Stimulated activated CD8-positive, alpha-beta memory T cell treated with anti-CD3 and anti-CD28 coated beads, Interleukin-2, amount 100 ng/mL, for 48 hours (primary cell): Measurements from ENCODE around the gene TLCD3B.
A peak's percentile ranks its signal among the peaks of the same experiment; 100 is the strongest.

Experiments
- DNase-seq, 2 donors: peaks; one replicate each; pipeline ENCODE4 v3.0.0-alpha.2; 2020; ENCODE audit warnings: low read depth in 2 of 2

TLCD3B gene

DNA sequence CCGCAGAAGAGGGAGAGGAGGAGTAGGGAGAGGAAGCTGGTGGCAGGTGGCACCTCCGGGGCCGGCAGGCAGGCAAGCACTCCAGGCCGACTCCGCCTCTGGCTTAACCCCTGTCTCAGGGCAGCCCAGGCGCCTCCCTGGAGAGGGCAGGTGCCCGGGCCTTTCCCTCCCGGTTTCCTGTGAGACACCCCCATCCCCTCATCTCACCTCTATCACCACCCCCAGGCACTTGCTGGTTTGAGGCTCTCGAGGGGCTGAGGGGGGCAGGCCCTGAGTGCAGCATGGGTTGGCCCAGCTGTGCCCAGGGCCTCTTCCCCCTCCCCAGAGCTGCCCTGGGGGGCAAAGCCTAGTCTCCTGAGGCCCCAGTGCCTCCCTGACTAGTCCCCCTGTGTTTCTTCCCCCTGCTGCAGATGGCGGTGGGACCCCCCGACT is 26.2 kb downstream of the TLCD3B start:
- no peak for DNase-seq

GRCh38 chr16:30004424-30004776 is 26.7 kb downstream of the TLCD3B start:
- no peak for DNase-seq

- DNase-seq, result no peak
These were observed 27.2 kb downstream of the TLCD3B start for GRCh38 chr16:30003670-30004423.

- DNase-seq, result no peak
These were observed 28.3 kb downstream of the TLCD3B start for GRCh38 chr16:30002614-30003346.

GRCh38 chr16:30000735-30001631 is 30.1 kb downstream of the TLCD3B start:
- no peak for DNase-seq

DNA sequence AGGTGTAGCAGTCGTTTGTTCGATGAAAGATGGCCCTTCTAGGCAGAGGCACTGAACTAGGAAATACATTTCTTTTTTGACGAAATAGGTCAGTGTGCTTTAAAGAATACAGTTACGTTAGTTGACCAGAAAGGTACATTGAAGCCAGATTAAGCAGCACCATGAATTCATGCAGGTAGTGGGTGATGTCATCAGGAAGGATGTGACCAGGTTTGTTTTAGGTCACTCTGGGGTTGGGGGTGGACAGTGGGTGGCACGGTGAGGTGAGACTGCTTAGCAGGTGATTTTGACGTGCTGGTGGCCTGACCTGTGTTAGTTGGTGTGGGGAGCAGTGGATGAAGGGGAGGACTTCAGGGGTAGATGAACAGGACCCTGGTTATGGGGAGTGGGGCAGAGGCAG is 31.5 kb downstream of the TLCD3B start:
- no peak for DNase-seq

DNA sequence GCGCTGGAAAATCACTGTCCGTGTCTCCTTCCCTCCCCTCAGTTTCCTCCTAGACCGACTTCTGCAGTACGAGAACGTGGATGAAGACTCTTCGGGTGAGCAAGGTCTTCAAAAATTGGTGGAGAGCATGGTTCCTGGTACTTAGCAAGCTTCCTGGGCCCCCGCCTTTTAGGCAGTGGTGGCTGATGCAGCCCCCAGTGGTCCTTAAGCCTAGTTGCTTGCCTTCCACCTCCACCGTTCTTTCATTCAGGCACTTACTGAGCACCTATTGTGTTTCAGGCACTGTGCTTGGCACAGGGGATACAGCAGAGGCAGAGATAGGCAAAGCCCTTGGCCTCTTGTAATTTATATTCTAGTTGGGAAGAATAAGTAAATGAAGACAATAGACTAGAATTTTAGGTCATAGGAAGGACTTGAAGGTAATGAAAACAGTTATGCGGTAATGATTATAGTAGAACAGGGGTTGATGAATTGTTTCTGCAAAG is 34.3 kb downstream of the TLCD3B start:
- DNase-seq, result no peak

DNA sequence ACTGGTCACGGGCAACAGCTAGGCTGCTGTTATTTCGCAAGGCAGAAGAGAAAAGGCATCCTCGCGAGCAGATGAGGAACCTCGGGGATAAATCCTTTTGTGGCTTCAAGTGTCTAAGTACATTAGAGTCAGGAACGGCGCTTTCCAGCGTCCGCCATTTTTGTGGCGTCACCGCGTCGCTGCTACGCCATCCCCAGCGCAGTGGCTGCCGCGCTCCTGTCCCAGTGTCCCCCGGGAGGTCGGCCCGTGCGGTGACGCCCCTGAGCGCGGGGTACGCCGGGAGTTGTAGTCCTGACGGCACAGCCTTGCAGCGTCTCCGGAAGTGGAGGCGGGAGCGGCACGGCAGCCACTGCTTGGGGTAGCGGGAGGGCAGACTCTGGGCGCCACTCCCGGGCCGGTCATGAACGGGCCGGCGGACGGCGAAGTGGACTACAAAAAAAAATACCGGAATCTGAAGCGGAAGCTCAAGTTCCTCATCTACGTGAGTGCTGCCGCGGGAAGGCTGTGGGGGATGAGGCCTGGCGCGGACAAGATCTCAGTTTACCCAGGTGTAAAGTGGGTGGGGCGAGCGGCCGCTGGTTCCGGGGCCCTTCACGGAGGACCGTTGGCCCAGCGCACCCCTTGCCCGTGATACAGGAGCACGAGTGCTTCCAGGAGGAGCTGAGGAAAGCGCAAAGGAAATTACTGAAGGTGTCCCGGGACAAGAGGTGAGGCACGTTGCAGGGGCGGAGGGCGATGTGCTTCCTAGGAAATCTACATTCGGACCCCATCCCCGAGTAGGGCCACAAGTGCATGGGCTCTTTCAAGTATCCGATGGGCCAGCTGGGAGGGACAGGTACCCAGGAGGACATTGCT is 34.9 kb downstream of the TLCD3B start, which contains the start of gene INO80E:
Gene INO80E (plus strand): TSS at position 331 of the 855 bp plus-strand sequence. CDS start 70 bp downstream, at position 401.
- DNase-seq, result peak; percentile 99

GRCh38 chr16:29995324-29995910 is 35.7 kb downstream of the TLCD3B start, which contains the start of gene HIRIP3:
Gene HIRIP3, minus strand, starts transcription at chr16:29995617. Its CDS starts 12 bp downstream, at chr16:29995605.
- peak; percentile 78 to 84 for DNase-seq

DNA sequence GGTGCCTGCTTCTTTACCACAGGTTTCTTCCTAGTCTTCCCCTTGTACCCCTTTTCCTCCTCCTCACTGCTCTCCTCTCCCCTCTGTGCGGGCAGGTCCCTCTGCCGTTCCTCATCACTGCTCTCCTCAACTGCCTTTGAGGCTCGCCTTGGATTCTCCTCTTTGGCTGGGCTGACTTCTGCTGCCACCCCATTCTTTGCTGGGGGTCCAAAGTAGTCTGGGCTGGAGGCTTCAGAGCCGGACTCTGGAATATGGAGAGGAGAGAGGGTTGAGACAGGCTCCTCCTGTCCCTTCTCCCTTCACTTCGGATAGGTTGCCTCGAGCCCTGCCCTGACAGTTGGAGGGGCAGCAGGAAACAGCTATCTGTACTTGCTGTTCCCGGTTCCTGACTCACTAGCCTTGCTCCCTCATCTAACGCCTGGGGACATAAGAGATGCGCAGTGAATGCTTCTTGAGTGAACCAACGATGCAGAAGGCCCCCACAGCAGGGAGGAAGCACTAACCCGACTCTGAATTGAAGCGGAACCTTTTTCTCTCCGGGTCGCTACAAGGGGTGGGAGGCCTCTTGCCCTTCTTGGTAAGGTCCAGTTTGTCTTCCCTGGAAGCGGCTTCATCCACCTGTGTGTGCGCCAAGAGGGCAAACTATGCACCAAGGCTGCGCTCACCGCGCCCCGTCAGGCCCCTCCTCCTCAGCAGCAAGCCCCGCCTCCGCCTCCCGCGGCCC is 36.3 kb downstream of the TLCD3B start:
- peak; percentile 49 to 66 for DNase-seq

DNA sequence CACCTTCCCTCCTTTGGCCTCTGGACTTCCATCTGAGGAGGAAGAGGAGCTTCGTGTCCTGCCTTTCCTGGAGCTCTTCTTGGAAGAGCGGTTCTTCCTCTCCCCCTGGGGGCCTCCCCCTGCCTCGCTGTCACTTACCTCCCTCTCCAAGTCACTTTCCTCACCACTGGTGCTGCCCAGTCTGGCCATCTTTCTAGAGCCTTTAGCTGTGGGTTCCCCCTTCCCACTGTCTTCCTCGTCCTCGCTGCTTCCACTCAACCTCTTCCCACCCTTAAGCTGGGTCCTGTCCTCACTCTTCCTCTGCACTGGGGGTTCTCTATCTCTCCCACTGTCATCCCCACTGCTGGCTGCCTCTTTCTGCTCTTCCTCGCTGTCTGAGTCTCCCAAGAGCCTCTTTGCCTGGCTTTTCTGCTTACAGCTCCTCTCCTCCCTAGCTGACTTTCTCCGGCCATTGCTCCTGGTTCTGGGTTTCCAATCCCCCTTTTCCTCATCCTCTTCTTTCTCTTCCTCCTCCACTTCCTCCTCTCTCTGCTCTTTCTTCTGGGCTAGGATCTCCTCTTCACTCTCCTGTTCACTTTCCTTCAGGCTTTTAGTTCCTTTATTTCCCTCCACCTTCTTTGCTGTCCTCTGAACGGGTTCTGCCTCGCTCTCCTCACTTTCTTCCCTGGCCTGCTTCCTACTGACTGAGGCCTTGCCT is 37.0 kb downstream of the TLCD3B start:
- DNase-seq, result no peak

- no peak for DNase-seq
These were observed 37.7 kb downstream of the TLCD3B start for GRCh38 chr16:29993191-29993902.

DNA sequence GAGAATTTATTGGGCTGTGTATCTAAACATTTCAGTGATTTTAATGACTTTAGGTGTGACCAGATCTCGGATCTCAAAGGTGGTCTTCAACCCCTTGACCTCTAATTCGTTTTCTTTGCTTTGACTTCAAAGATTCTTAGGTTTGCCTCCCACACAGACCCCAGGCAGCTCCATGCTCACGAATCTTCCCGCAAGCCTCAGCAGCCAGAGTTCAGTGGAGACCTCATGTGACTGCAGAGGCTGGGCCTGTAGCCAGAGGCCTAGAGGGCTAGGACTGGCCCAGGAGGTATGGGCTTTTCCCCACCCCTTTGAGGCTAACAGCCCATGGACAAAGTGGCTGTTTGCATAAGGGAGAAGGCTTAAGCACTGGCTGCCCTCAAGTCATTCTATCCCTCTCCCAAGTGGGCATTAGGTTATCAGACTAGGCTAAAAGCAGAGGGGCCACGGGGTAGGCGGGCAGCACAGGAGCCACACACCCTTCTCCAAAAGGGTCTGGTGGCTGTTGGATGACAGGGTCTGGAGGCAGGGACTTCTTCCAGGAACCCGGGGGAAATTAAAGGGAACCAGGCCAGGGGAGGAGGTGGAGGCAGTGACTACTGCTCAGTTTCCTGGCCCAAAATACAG is 38.6 kb downstream of the TLCD3B start:
- no peak for DNase-seq

- DNase-seq, result no peak
These were observed 39.5 kb downstream of the TLCD3B start for GRCh38 chr16:29991571-29991904.

DNA sequence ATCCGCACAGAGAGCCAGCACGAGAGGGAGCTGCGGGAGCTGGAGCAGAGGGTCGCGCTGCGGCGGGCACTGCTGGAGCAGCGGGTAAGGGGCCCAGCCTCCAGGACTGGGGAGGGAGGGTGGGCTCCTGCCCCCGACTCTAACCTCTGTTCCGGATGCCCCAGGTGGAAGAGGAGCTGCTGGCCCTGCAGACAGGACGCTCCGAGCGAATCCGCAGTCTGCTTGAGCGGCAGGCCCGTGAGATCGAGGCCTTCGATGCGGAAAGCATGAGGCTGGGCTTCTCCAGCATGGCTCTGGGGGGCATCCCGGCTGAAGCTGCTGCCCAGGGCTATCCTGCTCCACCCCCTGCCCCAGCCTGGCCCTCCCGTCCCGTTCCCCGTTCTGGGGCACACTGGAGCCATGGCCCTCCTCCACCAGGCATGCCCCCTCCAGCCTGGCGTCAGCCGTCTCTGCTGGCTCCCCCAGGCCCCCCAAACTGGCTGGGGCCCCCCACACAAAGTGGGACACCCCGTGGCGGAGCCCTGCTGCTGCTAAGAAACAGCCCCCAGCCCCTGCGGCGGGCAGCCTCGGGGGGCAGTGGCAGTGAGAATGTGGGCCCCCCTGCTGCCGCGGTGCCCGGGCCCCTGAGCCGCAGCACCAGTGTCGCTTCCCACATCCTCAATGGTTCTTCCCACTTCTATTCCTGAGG is 40.0 kb downstream of the TLCD3B start:
- no peak for DNase-seq

- no peak for DNase-seq
These were observed 41.0 kb downstream of the TLCD3B start for GRCh38 chr16:29990034-29990433.

- DNase-seq, result no peak
These were observed 41.8 kb downstream of the TLCD3B start for GRCh38 chr16:29989111-29989858.
